PC-3 (cell line): ENCODE data around the gene ALDOA.

Source experiments
- CTCF ChIP-seq: fragments of 300-600 bp; sonication (generic); conservative IDR thresholded peaks from 2 replicates; pipeline ENCODE4 v1.5.1; 2017; ENCODE audit warnings: antibody characterized with exemption, low read depth, mild to moderate bottlenecking, low read length
- EZH2 ChIP-seq: fragments of 300-600 bp; sonication (generic); IDR thresholded peaks from one replicate; pipeline ENCODE4 v1.6.1; 2017; ENCODE audit warnings: antibody characterized with exemption, mild to moderate bottlenecking, low read length; ENCODE audit not compliant: unreplicated experiment
- EZH2phosphoT487 ChIP-seq: fragments of 300-600 bp; sonication (generic); IDR thresholded peaks from 2 replicates; pipeline ENCODE4 v1.6.1; 2018; ENCODE audit warnings: mild to moderate bottlenecking, antibody characterized with exemption, low read length, borderline replicate concordance

- no peak for TF ChIP-seq CTCF
- TF ChIP-seq EZH2 = no peak
- no peak for TF ChIP-seq EZH2phosphoT487
Observed at GRCh38 chr16:30104492-30104891, 38.9 kb downstream of the ALDOA start.
